A673 (cell line): ENCODE results near the gene MYO1E. TPM values are rescaled to one million over a fixed set of nuclear protein-coding genes. Genes with fewer than 3 reads are reported as not detected.

Experiments
- BruUV-seq: library from RNA; stranded (reverse); fragments of 400-500 nt; replicated peaks from 2 replicates; lab custom pipeline; 2021; lab: Mats Ljungman, UMichigan
- CTCF ChIA-PET: fragments of 300-600 bp; sonication (Branson Sonifier 250); formaldehyde crosslinking; loops from one replicate; lab custom pipeline; 2022; ENCODE audit warnings: antibody characterized with exemption; lab: Charles Lee
- POLR2A ChIA-PET: fragments of 300-600 bp; sonication (Branson Sonifier 250); formaldehyde crosslinking; loops from one replicate; lab custom pipeline; 2022; ENCODE audit warnings: antibody characterized with exemption; ENCODE audit not compliant: low non-redundant PET; lab: Charles Lee
- DNase-seq: peaks from one replicate; pipeline ENCODE4 v3.0.0-alpha.2; 2015; ENCODE audit warnings: low spot score
- H3K27ac ChIP-seq: fragments of 200-600 bp; sonication (generic); 2 replicates; pipeline ENCODE4 v1.5.1; 2016; ENCODE audit warnings: mixed run types, low read depth, mild to moderate bottlenecking, mixed read lengths, antibody characterized with exemption, low read length; ENCODE audit not compliant: poor library complexity, severe bottlenecking
- H3K27me3 ChIP-seq: fragments of 200-600 bp; sonication (generic); replicated peaks from 2 replicates; pipeline ENCODE4 v1.6.1; 2017; ENCODE audit warnings: mixed run types, low read depth, mild to moderate bottlenecking, mixed read lengths, antibody characterized with exemption, low read length; ENCODE audit not compliant: insufficient read depth, poor library complexity
- H3K36me3 ChIP-seq: fragments of 200-600 bp; sonication (generic); 2 replicates; pipeline ENCODE4 v1.6.1; 2016; ENCODE audit warnings: mixed run types, mild to moderate bottlenecking, mixed read lengths, antibody characterized with exemption, low read length; ENCODE audit not compliant: insufficient read depth, poor library complexity, severe bottlenecking
- H3K4me1 ChIP-seq: fragments of 200-600 bp; sonication (generic); 2 replicates; pipeline ENCODE4 v1.6.1; 2017; ENCODE audit warnings: mixed run types, mild to moderate bottlenecking, mixed read lengths, antibody characterized with exemption, low read length; ENCODE audit not compliant: insufficient read depth, poor library complexity, severe bottlenecking
- H3K4me3 ChIP-seq: fragments of 200-600 bp; sonication (generic); 2 replicates; pipeline ENCODE4 v1.5.1; 2016; ENCODE audit warnings: low read depth, mixed run types, mild to moderate bottlenecking, mixed read lengths, low read length; ENCODE audit not compliant: poor library complexity, severe bottlenecking
- H3K9me3 ChIP-seq: fragments of 200-600 bp; sonication (generic); 2 replicates; pipeline ENCODE4 v1.6.1; 2016; ENCODE audit warnings: mixed run types, low read depth, mild to moderate bottlenecking, mixed read lengths, antibody characterized with exemption, low read length; ENCODE audit not compliant: poor library complexity, severe bottlenecking
- EZH2 ChIP-seq: fragments of 200-600 bp; sonication (generic); IDR thresholded peaks from 2 replicates; pipeline ENCODE4 v1.6.1; 2017; ENCODE audit warnings: borderline replicate concordance, low read depth, mild to moderate bottlenecking, mixed read lengths, antibody characterized with exemption, low read length; ENCODE audit not compliant: poor library complexity, severe bottlenecking
- intact Hi-C: fragments of 100-400 bp; cut with micrococcal nuclease; formaldehyde crosslinking; loops from one replicate; pipeline ENCODE4 v1.10.0; 2022; ENCODE audit not compliant: unreplicated experiment
- total RNA-seq: library from RNA; stranded (reverse); gene quantifications from 2 replicates; pipeline ENCODE4 v1.2.3, GENCODE V29; 2021
- TF ChIP-seq, protein P1 (sequence below): fragments of 300-800, 200-600 bp; sonication (generic); conservative IDR thresholded peaks from 2 replicates; pipeline ENCODE4 v1.5.1; 2017; ENCODE audit warnings: low read depth, mild to moderate bottlenecking, antibody characterized with exemption, low read length, moderate library complexity, mixed read lengths

Gene MYO1E
- total RNA-seq, 1 experiment from 2014 or later, result 7.9 TPM

DNA sequence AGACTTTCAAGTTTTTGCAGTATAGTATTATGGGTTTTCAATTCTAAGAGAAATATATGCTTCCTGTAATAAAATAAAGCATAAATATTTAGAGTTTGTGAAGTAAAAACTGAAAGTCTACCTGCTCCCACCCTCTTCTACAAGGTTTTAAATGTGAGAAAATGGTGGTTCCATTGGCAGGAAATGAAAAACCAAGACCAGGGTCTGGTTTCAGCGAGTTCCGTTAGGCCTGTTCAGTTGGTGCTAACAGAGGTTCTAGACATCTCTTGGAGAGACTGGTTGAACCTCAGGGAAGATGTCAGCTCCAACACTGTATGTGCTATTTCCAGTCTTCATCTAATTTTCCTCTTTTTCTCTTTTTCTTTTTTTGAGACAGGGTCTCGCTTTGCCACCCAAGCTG, 11.8 kb upstream of the MYO1E start:
- Histone ChIP-seq H3K27me3 (no peaks in the 10 kb centered on the region), H3K4me3 (no peak overlapping the region), H3K36me3 (no peaks in the 10 kb centered on the region), H3K27ac (no peak overlapping the region), H3K4me1 (no peaks in the 10 kb centered on the region), H3K9me3 (no peaks in the 10 kb centered on the region)
- DNase-seq, result no peak
- TF ChIP-seq, protein P1, sequence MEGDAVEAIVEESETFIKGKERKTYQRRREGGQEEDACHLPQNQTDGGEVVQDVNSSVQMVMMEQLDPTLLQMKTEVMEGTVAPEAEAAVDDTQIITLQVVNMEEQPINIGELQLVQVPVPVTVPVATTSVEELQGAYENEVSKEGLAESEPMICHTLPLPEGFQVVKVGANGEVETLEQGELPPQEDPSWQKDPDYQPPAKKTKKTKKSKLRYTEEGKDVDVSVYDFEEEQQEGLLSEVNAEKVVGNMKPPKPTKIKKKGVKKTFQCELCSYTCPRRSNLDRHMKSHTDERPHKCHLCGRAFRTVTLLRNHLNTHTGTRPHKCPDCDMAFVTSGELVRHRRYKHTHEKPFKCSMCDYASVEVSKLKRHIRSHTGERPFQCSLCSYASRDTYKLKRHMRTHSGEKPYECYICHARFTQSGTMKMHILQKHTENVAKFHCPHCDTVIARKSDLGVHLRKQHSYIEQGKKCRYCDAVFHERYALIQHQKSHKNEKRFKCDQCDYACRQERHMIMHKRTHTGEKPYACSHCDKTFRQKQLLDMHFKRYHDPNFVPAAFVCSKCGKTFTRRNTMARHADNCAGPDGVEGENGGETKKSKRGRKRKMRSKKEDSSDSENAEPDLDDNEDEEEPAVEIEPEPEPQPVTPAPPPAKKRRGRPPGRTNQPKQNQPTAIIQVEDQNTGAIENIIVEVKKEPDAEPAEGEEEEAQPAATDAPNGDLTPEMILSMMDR, result no peak
- intact Hi-C loops, result no loop called here
- POLR2A ChIA-PET, result no interaction called here
- CTCF ChIA-PET, result no interaction called here
- BruUV-seq, result no TSS peak

DNA sequence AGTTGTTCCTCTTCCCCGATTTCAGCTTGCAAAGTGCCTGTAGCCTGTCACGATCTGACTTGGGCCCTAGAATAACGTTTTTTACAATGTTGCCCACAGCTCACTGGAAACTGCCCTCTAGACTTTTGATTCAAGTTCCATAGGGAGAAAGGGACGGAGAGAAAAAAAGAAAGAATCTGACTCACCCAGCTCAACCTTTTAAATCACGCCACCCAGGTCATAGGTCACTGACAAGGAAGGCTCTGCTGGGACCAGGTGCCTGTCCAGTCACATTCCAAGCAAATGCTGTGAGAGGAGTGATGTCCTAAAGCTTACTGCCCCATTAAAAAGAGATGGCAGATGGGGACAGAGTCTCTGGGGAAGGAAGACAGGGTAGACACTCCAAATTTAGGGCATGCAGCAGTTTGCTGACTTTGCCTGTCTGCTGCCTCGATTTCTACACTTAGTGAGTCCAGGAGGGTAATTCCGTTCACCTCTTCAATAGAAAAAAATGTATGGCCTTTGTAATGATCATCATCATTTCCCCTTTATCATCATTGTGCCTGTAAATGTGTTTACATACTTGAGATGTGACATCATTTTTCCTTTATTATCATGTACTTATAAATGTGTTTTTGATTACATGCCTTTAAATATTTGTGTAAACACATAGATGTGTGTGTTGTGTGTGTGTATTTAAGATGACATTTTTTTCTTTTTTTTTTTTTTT, 8.4 kb upstream of the MYO1E start:
- BruUV-seq, result no TSS peak
- Histone ChIP-seq H3K36me3 (no peaks in the 10 kb centered on the region), H3K27me3 (no peaks in the 10 kb centered on the region), H3K9me3 (no peaks in the 10 kb centered on the region), H3K4me1 (no peaks in the 10 kb centered on the region), H3K4me3 (no peak overlapping the region), H3K27ac (no peak overlapping the region)
- no peak for DNase-seq
- TF ChIP-seq, protein P1, result no peak
- TF ChIP-seq EZH2, result no peak
- POLR2A ChIA-PET, result no interaction called here
- intact Hi-C loops, result no loop called here
- CTCF ChIA-PET, result no interaction called here

DNA sequence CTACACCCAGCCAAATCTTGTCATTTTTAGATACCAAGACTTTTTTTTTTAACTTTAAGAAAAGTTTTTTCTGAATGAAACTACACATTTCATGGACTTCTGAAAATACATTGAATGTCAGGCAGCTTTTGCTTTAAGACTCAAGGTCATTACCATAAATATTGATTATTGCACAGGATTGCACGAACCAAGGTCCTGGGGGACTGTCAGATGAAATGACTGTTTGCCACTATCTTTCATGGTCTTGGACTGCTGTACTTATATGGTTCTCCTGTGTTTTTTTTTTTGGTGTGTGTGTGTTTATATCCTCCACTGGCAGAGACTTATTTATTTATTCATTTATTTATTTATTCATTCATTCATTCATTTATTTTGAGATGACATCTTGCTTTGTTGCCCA, 6.9 kb upstream of the MYO1E start:
- no peak for DNase-seq
- no peak overlapping the region for H3K4me3 ChIP-seq
- intact Hi-C loops, result no loop called here
- H3K27ac ChIP-seq, result no peak overlapping the region
- H3K4me1 ChIP-seq, result no peaks in the 10 kb centered on the region
- no TSS peak for BruUV-seq
- ChIA-PET CTCF (no interaction called here), POLR2A (no interaction called here)
- TF ChIP-seq, protein P1, result no peak
- no peak for TF ChIP-seq EZH2
- H3K9me3 ChIP-seq, result no peaks in the 10 kb centered on the region
- H3K27me3 ChIP-seq, result peaks cover 1% of the 10 kb centered on the region
- H3K36me3 ChIP-seq, result no peaks in the 10 kb centered on the region
